Stimulated activated CD8-positive, alpha-beta memory T cell treated with anti-CD3 and anti-CD28 coated beads, Interleukin-15, amount 100 ng/mL, for 24 hours (primary cell): ENCODE measurements around the gene IMMP2L.
"Not testable (repeated sequence)": the region's sequence is repeated elsewhere in the genome, so short reads cannot be mapped to it uniquely, and the experiment has no call there.

Experiments used
- DNase-seq: peaks from one replicate; pipeline ENCODE4 v3.0.0-alpha.2; 2020; ENCODE audit warnings: low read depth

Gene IMMP2L

GRCh38 chr7:111074071-111074747, 488.1 kb downstream of the IMMP2L start:
- DNase-seq, result no peak

GRCh38 chr7:111072658-111073057, 489.6 kb downstream of the IMMP2L start:
- DNase-seq, result not testable (repeated sequence)

GRCh38 chr7:111071556-111071955, 490.7 kb downstream of the IMMP2L start:
- no peak for DNase-seq

GRCh38 chr7:111068618-111069017, 493.7 kb downstream of the IMMP2L start:
- no peak for DNase-seq

- no peak for DNase-seq
Measured at GRCh38 chr7:111067682-111068081, 494.6 kb downstream of the IMMP2L start.

- DNase-seq, result no peak
Measured at GRCh38 chr7:111067251-111067650, 495.0 kb downstream of the IMMP2L start.

- no peak for DNase-seq
Measured at GRCh38 chr7:111063166-111063565, 499.1 kb downstream of the IMMP2L start.

- DNase-seq, result no peak
Measured at GRCh38 chr7:111059833-111060232, 502.5 kb downstream of the IMMP2L start.

GRCh38 chr7:111057066-111057465, 505.2 kb downstream of the IMMP2L start:
- DNase-seq, result no peak

GRCh38 chr7:111056371-111056770, 505.9 kb downstream of the IMMP2L start:
- DNase-seq, result no peak

- DNase-seq, result no peak
Measured at GRCh38 chr7:111053035-111053434, 509.3 kb downstream of the IMMP2L start.

- DNase-seq, result no peak
Measured at GRCh38 chr7:111051832-111052231, 510.5 kb downstream of the IMMP2L start.

- no peak for DNase-seq
Measured at GRCh38 chr7:111050875-111051416, 511.3 kb downstream of the IMMP2L start.

GRCh38 chr7:111049971-111050680, 512.2 kb downstream of the IMMP2L start:
- DNase-seq, result no peak

GRCh38 chr7:111047595-111047994, 514.7 kb downstream of the IMMP2L start:
- no peak for DNase-seq

- no peak for DNase-seq
Measured at GRCh38 chr7:111045449-111045848, 516.8 kb downstream of the IMMP2L start.

GRCh38 chr7:111043561-111043960, 518.7 kb downstream of the IMMP2L start:
- DNase-seq, result no peak

- no peak for DNase-seq
Measured at GRCh38 chr7:111042842-111043241, 519.5 kb downstream of the IMMP2L start.

GRCh38 chr7:111041577-111041976, 520.7 kb downstream of the IMMP2L start:
- DNase-seq, result no peak

- DNase-seq, result no peak
Measured at GRCh38 chr7:111038185-111038584, 524.1 kb downstream of the IMMP2L start.

- no peak for DNase-seq
Measured at GRCh38 chr7:111031916-111032315, 530.4 kb downstream of the IMMP2L start.

- no peak for DNase-seq
Measured at GRCh38 chr7:111030336-111030735, 532.0 kb downstream of the IMMP2L start.

GRCh38 chr7:111029574-111030251, 532.6 kb downstream of the IMMP2L start:
- DNase-seq, result no peak
